Breast epithelium (tissue), 3 donors: ENCODE measurements around the gene MAP3K7.

Experiments
- CTCF ChIP-seq, 3 donors: fragments of 450-650 bp; IDR thresholded peaks; one replicate each; pipeline ENCODE4 v1.5.1; 2016 to 2017; ENCODE audit warnings: antibody characterized with exemption in 3 of 3, mild to moderate bottlenecking in 3 of 3, moderate library complexity in 3 of 3
- POLR2A ChIP-seq: fragments of 450-650 bp; IDR thresholded peaks from one replicate; pipeline ENCODE4 v1.6.1; 2016; ENCODE audit warnings: antibody characterized with exemption, mild to moderate bottlenecking, moderate library complexity
- POLR2AphosphoS5 ChIP-seq, 3 donors: sonication (generic); formaldehyde crosslinking; IDR thresholded peaks; one replicate each; pipeline ENCODE4 v1.6.1; 2017; ENCODE audit warnings: antibody characterized with exemption in 3 of 3

- no peak for TF ChIP-seq POLR2AphosphoS5 (IDR thresholded peaks at IDR 0.05)
- TF ChIP-seq CTCF (IDR thresholded peaks at IDR 0.05): no peak
- no peak for TF ChIP-seq POLR2A
Measured at GRCh38 chr6:90471263-90471662, 115.6 kb downstream of the MAP3K7 start.
